ENCODE measurements around the gene HIPK4.

DNA sequence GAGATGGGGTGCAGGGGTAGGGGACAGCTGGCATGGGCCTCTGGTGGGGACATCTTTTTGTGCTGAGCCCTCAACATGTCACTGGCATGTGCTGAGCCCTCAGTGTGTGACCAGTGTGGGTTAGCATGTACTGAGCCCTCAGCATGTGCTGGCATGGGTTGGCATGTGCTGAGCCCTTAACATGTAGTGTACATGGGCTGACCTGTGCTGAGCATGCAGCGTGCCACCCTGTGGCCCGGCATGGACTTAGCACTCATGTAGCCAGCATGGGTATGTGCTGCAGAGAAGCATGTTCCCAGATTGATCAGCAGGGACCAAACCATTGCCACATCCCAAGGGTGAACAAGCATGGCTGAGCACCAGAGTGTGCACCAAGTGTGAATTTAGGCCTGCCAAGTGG, 11.5 kb downstream of the HIPK4 start:
- TF ChIP-seq EZH2 (IDR thresholded peaks at IDR 0.05; ENCODE audit: borderline replicate concordance, low read depth, low read length, poor library complexity, severe bottlenecking), result no peak
- TF ChIP-seq, protein P1, sequence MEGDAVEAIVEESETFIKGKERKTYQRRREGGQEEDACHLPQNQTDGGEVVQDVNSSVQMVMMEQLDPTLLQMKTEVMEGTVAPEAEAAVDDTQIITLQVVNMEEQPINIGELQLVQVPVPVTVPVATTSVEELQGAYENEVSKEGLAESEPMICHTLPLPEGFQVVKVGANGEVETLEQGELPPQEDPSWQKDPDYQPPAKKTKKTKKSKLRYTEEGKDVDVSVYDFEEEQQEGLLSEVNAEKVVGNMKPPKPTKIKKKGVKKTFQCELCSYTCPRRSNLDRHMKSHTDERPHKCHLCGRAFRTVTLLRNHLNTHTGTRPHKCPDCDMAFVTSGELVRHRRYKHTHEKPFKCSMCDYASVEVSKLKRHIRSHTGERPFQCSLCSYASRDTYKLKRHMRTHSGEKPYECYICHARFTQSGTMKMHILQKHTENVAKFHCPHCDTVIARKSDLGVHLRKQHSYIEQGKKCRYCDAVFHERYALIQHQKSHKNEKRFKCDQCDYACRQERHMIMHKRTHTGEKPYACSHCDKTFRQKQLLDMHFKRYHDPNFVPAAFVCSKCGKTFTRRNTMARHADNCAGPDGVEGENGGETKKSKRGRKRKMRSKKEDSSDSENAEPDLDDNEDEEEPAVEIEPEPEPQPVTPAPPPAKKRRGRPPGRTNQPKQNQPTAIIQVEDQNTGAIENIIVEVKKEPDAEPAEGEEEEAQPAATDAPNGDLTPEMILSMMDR (conservative IDR thresholded peaks at IDR 0.05; ENCODE audit: low read depth, low read length), result no peak
